Esophagus squamous epithelium (tissue), 4 donors: Measurements from ENCODE around the gene TIAL1.

ENCODE experiments used
- POLR2A ChIP-seq, 4 donors: fragments of 450-650 bp; IDR thresholded peaks; one replicate each; pipeline ENCODE4 v1.6.1; 2017; ENCODE audit warnings: antibody characterized with exemption in 4 of 4, mild to moderate bottlenecking in 4 of 4, moderate library complexity in 3 of 4
- TF ChIP-seq, protein P1 (sequence below), 6 experiments: fragments of 450-650 bp in 4 of 6; fragments of 200-600 bp in 2 of 6; sonication (generic) in 2 of 6; IDR thresholded peaks; one replicate each; pipeline ENCODE4 v1.5.1; 2016 to 2019; ENCODE audit warnings: antibody characterized with exemption in 6 of 6, mild to moderate bottlenecking in 4 of 6, moderate library complexity in 4 of 6

DNA sequence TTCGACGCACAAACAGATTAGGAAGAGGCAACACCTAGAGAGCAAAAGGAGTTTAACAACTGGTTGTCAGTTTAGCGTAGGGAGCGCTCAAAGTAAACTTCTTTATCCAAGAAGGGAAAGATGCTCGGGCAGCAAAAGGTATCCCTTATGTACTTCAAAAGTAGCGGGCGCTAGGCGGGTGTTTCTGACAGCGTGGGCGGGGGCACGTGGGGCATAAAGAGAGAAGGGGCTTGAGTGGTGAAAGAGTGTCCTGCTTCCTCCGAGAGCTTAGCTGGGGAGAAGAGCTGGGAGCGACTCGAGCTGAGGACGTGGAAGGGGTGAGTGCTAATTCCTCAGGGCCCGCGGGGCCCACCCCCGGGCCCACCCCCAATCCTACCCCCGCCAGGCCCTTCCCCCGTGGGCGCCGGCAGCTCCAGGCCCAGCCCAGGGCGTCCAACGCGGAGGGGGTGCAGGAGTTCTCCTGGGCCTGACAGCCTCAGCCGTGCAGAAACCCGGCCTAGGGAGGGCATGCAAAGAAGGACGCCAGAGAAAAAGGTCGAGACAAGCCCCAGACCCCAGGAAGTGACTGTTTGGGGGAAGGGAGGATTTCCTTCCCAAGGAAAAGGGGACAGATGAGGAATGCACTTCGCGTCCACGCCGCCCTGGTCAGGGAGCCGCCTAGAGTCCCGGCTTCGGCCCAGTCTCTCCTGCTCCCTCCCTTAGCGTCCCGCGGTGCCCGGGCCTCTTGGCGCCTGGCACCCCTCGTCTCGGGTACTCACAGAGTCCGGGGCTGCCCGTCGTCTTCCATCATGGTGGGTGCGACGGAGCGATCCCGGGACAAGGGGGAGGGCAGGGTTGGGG is 868 bp downstream of the TIAL1 start:
- TF ChIP-seq, protein P1, sequence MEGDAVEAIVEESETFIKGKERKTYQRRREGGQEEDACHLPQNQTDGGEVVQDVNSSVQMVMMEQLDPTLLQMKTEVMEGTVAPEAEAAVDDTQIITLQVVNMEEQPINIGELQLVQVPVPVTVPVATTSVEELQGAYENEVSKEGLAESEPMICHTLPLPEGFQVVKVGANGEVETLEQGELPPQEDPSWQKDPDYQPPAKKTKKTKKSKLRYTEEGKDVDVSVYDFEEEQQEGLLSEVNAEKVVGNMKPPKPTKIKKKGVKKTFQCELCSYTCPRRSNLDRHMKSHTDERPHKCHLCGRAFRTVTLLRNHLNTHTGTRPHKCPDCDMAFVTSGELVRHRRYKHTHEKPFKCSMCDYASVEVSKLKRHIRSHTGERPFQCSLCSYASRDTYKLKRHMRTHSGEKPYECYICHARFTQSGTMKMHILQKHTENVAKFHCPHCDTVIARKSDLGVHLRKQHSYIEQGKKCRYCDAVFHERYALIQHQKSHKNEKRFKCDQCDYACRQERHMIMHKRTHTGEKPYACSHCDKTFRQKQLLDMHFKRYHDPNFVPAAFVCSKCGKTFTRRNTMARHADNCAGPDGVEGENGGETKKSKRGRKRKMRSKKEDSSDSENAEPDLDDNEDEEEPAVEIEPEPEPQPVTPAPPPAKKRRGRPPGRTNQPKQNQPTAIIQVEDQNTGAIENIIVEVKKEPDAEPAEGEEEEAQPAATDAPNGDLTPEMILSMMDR (IDR thresholded peaks at IDR 0.05): no peak
- TF ChIP-seq POLR2A (IDR thresholded peaks at IDR 0.05): no peak
